RWPE2 (cell line): ENCODE results near the gene KIAA1671.

ENCODE experiments used
- ATAC-seq: fragments of 200-7000 bp; cut with Tn5 transposase; 3 replicates; pipeline ENCODE4 v1.9.1; 2021; ENCODE audit warnings: low read depth
- DNase-seq: peaks from one replicate; pipeline ENCODE4 v3.0.0-alpha.2; 2020; ENCODE audit warnings: low spot score
- H3K27ac ChIP-seq: fragments of 450-650 bp; 2 replicates; pipeline ENCODE4 v1.5.1; 2017; ENCODE audit warnings: mild to moderate bottlenecking; ENCODE audit not compliant: poor library complexity, severe bottlenecking
- H3K27me3 ChIP-seq: fragments of 250-450 bp; sonication (Bioruptor Pico); 2 replicates; pipeline ENCODE4 v1.5.1; 2021; ENCODE audit warnings: mild to moderate bottlenecking, moderate library complexity; ENCODE audit not compliant: insufficient read depth, poor library complexity, severe bottlenecking
- H3K36me3 ChIP-seq: fragments of 250-450 bp; sonication (Bioruptor Pico); 2 replicates; pipeline ENCODE4 v1.5.1; 2020; ENCODE audit warnings: low read depth, mild to moderate bottlenecking, moderate library complexity
- H3K4me1 ChIP-seq: fragments of 250-450 bp; sonication (Bioruptor Pico); 2 replicates; pipeline ENCODE4 v1.5.1; 2021; ENCODE audit warnings: mild to moderate bottlenecking, moderate library complexity; ENCODE audit not compliant: insufficient read depth, poor library complexity, severe bottlenecking
- H3K4me3 ChIP-seq: fragments of 250-450 bp; sonication (Bioruptor Pico); 2 replicates; pipeline ENCODE4 v1.5.1; 2021; ENCODE audit warnings: mild to moderate bottlenecking, moderate library complexity; ENCODE audit not compliant: severe bottlenecking
- H3K9me3 ChIP-seq: fragments of 250-450 bp; sonication (Bioruptor Pico); 2 replicates; pipeline ENCODE4 v1.5.1; 2021; ENCODE audit warnings: mild to moderate bottlenecking, moderate library complexity; ENCODE audit not compliant: severe bottlenecking
- TF ChIP-seq, protein P1 (sequence below): fragments of 450-650 bp; IDR thresholded peaks from one replicate; pipeline ENCODE4 v1.5.1; 2017; ENCODE audit warnings: mild to moderate bottlenecking, moderate library complexity; ENCODE audit not compliant: poor library complexity, severe bottlenecking

KIAA1671 gene

DNA sequence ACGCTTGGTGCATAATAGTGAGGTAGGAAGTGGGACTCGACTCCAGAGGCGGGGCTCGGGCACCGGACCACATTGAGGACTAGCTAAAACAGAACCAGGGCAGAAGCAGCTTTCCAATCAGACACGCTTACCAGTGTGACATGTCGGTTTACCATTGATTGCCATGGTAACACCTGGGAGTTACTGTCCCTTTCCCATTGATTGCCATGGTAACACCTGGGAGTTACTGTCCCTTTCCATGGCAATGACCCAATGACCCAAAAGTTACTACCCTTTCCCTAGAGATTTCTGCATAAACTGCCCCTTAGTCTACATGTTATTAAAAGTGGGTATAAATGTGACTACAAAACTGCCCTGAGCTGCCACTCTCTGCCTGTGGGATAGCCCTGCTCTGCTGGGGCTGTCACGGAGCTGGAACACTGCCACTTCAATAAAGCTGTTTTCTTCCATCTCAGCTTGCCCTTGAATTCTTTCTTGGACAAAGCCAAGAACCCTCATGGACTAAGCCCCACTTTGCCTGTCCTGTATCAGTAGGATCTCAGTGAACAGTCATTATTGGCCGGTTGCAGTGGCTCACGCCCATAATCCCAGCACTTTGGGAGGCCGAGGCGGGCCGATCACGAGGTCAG lies 169.7 kb downstream of the KIAA1671 start:
- ATAC-seq: no peak
- no peak overlapping the region for H3K27ac ChIP-seq

DNA sequence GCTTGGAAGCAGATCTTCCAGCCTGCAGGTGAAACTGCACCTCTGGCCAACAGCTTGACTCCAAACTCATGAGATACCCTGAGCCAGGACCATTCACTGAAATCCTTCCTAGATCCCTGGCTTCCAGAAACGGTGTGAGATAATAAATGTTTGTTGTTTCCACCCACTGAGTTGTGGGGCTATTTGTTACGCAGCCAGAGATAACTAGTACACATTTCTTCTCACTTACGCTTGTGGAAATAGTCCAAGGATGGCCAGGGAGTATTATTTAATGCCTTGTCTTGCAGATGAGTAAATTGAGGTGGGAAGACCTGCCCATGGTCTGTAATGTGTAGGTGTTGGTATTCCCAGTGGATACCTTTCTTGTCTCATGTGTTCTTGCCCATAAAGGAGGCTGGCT lies 171.2 kb downstream of the KIAA1671 start:
- no peak overlapping the region for H3K27ac ChIP-seq
- TF ChIP-seq, protein P1, sequence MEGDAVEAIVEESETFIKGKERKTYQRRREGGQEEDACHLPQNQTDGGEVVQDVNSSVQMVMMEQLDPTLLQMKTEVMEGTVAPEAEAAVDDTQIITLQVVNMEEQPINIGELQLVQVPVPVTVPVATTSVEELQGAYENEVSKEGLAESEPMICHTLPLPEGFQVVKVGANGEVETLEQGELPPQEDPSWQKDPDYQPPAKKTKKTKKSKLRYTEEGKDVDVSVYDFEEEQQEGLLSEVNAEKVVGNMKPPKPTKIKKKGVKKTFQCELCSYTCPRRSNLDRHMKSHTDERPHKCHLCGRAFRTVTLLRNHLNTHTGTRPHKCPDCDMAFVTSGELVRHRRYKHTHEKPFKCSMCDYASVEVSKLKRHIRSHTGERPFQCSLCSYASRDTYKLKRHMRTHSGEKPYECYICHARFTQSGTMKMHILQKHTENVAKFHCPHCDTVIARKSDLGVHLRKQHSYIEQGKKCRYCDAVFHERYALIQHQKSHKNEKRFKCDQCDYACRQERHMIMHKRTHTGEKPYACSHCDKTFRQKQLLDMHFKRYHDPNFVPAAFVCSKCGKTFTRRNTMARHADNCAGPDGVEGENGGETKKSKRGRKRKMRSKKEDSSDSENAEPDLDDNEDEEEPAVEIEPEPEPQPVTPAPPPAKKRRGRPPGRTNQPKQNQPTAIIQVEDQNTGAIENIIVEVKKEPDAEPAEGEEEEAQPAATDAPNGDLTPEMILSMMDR: no peak
- H3K9me3 ChIP-seq: no peaks in the 10 kb centered on the region
- H3K4me1 ChIP-seq: peaks cover 11% of the 10 kb centered on the region
- no peaks in the 10 kb centered on the region for H3K27me3 ChIP-seq
- no peak overlapping the region for H3K4me3 ChIP-seq
- no peak for ATAC-seq
- no peak for DNase-seq
- peaks cover 4% of the 10 kb centered on the region; the same call in 1 of the 2 replicates for H3K36me3 ChIP-seq

More for the DNA sequence above, 169.7 kb downstream of the KIAA1671 start:
- DNase-seq: no peak
- H3K4me1 ChIP-seq: peaks cover 11% of the 10 kb centered on the region
- H3K4me3 ChIP-seq: no peak overlapping the region
- peaks cover 4% of the 10 kb centered on the region; the same call in 1 of the 2 replicates for H3K36me3 ChIP-seq
- TF ChIP-seq, protein P1: no peak
- no peaks in the 10 kb centered on the region for H3K9me3 ChIP-seq
- no peaks in the 10 kb centered on the region for H3K27me3 ChIP-seq

DNA sequence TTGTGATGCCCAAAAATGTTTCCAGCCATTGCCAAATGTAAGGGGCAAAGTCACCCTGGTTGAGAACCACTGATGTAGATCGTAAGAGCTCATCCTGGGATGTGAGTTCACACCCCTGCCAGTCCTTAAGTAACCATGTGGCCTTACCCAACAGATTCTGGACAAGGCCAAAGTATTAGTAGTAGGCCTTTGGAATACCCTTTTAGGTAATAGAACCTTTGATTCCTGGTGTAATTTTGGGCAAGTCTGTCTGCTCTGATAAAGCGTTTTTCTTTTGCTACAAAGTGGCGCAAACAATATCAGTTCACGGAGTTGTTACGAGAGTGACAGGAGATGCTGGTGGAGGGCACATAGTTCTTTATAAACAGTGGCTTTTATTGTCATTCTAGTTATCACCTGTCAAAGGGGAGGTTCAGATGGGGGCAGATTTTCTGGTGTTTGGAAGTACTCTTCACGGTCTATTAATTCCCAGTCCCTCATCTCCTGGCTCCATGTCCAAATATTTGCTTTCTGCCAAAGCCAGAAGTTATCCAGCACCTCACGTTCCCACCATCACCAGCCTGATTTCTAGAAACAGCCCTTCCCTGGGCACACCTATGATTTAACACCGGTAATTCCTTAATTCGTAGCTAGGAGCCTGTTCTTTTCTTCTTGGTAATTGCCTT lies 173.3 kb downstream of the KIAA1671 start:
- Histone ChIP-seq H3K36me3 (peaks cover 4% of the 10 kb centered on the region; the same call in 1 of the 2 replicates), H3K4me1 (no peaks in the 10 kb centered on the region), H3K27ac (no peak overlapping the region), H3K27me3 (no peaks in the 10 kb centered on the region), H3K4me3 (no peak overlapping the region), H3K9me3 (no peaks in the 10 kb centered on the region)
- DNase-seq: no peak
- TF ChIP-seq, protein P1: no peak
- no peak for ATAC-seq

DNA sequence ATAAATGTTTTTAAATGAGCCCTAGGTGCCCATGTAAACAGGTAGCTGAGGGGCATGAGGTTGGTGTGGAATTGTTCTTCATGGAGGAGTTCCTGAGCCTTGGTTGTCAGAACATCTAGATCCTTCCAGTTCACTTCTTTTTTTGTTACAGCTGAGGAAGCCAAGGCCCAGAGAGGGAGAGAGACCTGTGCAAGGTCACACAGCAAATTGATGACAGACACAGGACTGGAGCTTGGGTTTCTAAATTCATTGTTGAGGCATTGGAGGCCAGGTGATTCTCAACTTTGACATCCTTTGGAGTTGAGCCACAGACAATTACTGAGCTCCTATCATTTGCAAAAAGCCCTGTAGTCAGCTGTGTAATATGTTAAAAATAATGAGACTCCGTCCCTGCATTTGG lies 174.0 kb downstream of the KIAA1671 start:
- no peak for ATAC-seq
- TF ChIP-seq, protein P1: no peak
- DNase-seq: no peak
- H3K4me1 ChIP-seq: no peaks in the 10 kb centered on the region
- H3K27ac ChIP-seq: no peak overlapping the region
- H3K4me3 ChIP-seq: no peak overlapping the region
- H3K36me3 ChIP-seq: peaks cover 4% of the 10 kb centered on the region; the same call in 1 of the 2 replicates
- H3K9me3 ChIP-seq: no peaks in the 10 kb centered on the region
- no peaks in the 10 kb centered on the region for H3K27me3 ChIP-seq

DNA sequence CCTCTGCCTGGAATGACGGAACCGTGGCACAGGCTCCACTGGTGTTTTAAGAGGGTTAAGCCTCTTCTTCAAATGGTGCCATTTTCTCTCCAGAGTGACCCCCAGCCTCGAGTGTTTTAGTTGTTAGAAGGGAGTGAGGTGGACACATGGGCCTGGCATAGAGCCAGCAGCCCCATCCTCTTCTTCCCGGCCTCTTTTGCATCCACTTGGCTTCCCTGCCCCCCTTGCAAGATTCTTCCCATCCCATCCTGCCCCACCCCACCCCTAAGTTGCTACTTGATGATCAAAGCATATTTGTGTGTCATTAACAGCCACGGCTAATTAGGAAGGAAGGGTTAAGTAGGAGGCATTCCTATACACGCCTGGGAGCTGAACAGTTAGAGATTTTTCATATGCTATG lies 174.8 kb downstream of the KIAA1671 start:
- TF ChIP-seq, protein P1: no peak
- no peak for DNase-seq
- no peaks in the 10 kb centered on the region for H3K27me3 ChIP-seq

More for the DNA sequence above, 174.8 kb downstream of the KIAA1671 start:
- Histone ChIP-seq H3K27ac (no peak overlapping the region), H3K36me3 (peaks cover 4% of the 10 kb centered on the region; the same call in 1 of the 2 replicates), H3K4me1 (no peaks in the 10 kb centered on the region), H3K4me3 (no peak overlapping the region), H3K9me3 (no peaks in the 10 kb centered on the region)
- ATAC-seq: no peak
